H9 (cell line): Measurements from ENCODE around the gene LDB2. TPM values are rescaled to one million over a fixed set of nuclear protein-coding genes. Genes with fewer than 3 reads are reported as not detected.

Experiments used
- DNase-seq: peaks from one replicate; pipeline ENCODE4 v3.0.0-alpha.2; 2017
- H2AFZ ChIP-seq: one replicate; pipeline ENCODE4 v1.6.1; 2013; ENCODE audit warnings: mild to moderate bottlenecking, low read length, control low read depth, moderate library complexity
- H2AK5ac ChIP-seq: 2 replicates; pipeline ENCODE4 v1.6.1; 2013; ENCODE audit warnings: low read length, control low read depth, mixed read lengths; ENCODE audit not compliant: insufficient read length
- H2BK120ac ChIP-seq: one replicate; pipeline ENCODE4 v1.6.1; 2013; ENCODE audit warnings: low read depth, mild to moderate bottlenecking, low read length, control low read depth, inconsistent platforms; ENCODE audit not compliant: poor library complexity, severe bottlenecking
- H2BK12ac ChIP-seq: 2 replicates; pipeline ENCODE4 v1.6.1; 2013; ENCODE audit warnings: low read length, control low read depth, mixed read lengths, low read depth; ENCODE audit not compliant: insufficient read length
- H2BK15ac ChIP-seq: 2 replicates; pipeline ENCODE4 v1.6.1; 2013; ENCODE audit warnings: low read depth, low read length, control low read depth
- H2BK20ac ChIP-seq: one replicate; pipeline ENCODE4 v1.6.1; 2013; ENCODE audit warnings: low read depth, mild to moderate bottlenecking, low read length, control low read depth, inconsistent platforms; ENCODE audit not compliant: poor library complexity, severe bottlenecking
- H2BK5ac ChIP-seq: 2 replicates; pipeline ENCODE4 v1.6.1; 2013; ENCODE audit warnings: low read length, control low read depth, mixed read lengths; ENCODE audit not compliant: insufficient read length
- H3K14ac ChIP-seq: 2 replicates; pipeline ENCODE4 v1.6.1; 2013; ENCODE audit warnings: low read length, control low read depth; ENCODE audit not compliant: insufficient read depth
- H3K18ac ChIP-seq: 2 replicates; pipeline ENCODE4 v1.6.1; 2013; ENCODE audit warnings: low read depth, mild to moderate bottlenecking, mixed read lengths, low read length, control low read depth; ENCODE audit not compliant: insufficient read length
- H3K23ac ChIP-seq: 2 replicates; pipeline ENCODE4 v1.6.1; 2013; ENCODE audit warnings: low read length, control low read depth, mixed read lengths, low read depth; ENCODE audit not compliant: insufficient read length
- H3K23me2 ChIP-seq: 2 replicates; pipeline ENCODE4 v1.6.1; 2013; ENCODE audit warnings: low read depth, mild to moderate bottlenecking, mixed read lengths, low read length, control low read depth; ENCODE audit not compliant: insufficient read length, poor library complexity, severe bottlenecking
- H3K27ac ChIP-seq: 2 replicates; pipeline ENCODE4 v1.5.1; 2013; ENCODE audit warnings: low read length, control low read depth, mixed read lengths, low read depth; ENCODE audit not compliant: insufficient read length
- H3K27me3 ChIP-seq: 2 replicates; pipeline ENCODE4 v1.6.1; 2013; ENCODE audit warnings: low read length, control low read depth, inconsistent platforms; ENCODE audit not compliant: insufficient read depth
- H3K4ac ChIP-seq: 2 replicates; pipeline ENCODE4 v1.6.1; 2013; ENCODE audit warnings: low read depth, mild to moderate bottlenecking, control low read depth, inconsistent platforms, low read length, moderate library complexity
- H3K4me1 ChIP-seq: 2 replicates; pipeline ENCODE4 v1.6.1; 2013; ENCODE audit warnings: low read length, control low read depth, inconsistent platforms; ENCODE audit not compliant: insufficient read depth
- H3K4me2 ChIP-seq: 2 replicates; pipeline ENCODE4 v1.6.1; 2013; ENCODE audit warnings: low read length, control low read depth, mixed read lengths; ENCODE audit not compliant: insufficient read length, insufficient read depth
- H3K56ac ChIP-seq: 2 replicates; pipeline ENCODE4 v1.6.1; 2013; ENCODE audit warnings: low read depth, mild to moderate bottlenecking, mixed read lengths, low read length, control low read depth; ENCODE audit not compliant: insufficient read length
- H3K79me1 ChIP-seq: 2 replicates; pipeline ENCODE4 v1.6.1; 2013; ENCODE audit warnings: low read depth, mild to moderate bottlenecking, moderate library complexity, low read length, control low read depth, inconsistent platforms; ENCODE audit not compliant: insufficient read depth, poor library complexity, severe bottlenecking
- H3K79me2 ChIP-seq: 2 replicates; pipeline ENCODE4 v1.6.1; 2013; ENCODE audit warnings: low read length, control low read depth, inconsistent platforms; ENCODE audit not compliant: insufficient read depth
- H3K9ac ChIP-seq: 2 replicates; pipeline ENCODE4 v1.6.1; 2013; ENCODE audit warnings: low read length, control low read depth, mixed read lengths; ENCODE audit not compliant: insufficient read length; ENCODE audit errors: extremely low read depth
- H3K9me3 ChIP-seq: one replicate; pipeline ENCODE4 v1.6.1; 2013; ENCODE audit warnings: low read depth, low read length, inconsistent platforms; ENCODE audit not compliant: control insufficient read depth
- H3T11ph ChIP-seq: one replicate; pipeline ENCODE4 v1.6.1; 2013; ENCODE audit warnings: mild to moderate bottlenecking, low read length, control low read depth, inconsistent platforms
- H4K20me1 ChIP-seq: one replicate; pipeline ENCODE4 v1.6.1; 2013; ENCODE audit not compliant: control insufficient read depth, insufficient read length, insufficient read depth
- H4K5ac ChIP-seq: 2 replicates; pipeline ENCODE4 v1.6.1; 2013; ENCODE audit warnings: low read depth, mild to moderate bottlenecking, mixed read lengths, low read length, control low read depth; ENCODE audit not compliant: insufficient read length
- H4K8ac ChIP-seq: replicated peaks from 2 replicates; pipeline ENCODE4 v1.6.1; 2013; ENCODE audit warnings: low read length, control low read depth, mixed read lengths, low read depth; ENCODE audit not compliant: insufficient read length
- H4K91ac ChIP-seq: 2 replicates; pipeline ENCODE4 v1.6.1; 2013; ENCODE audit warnings: low read depth, mild to moderate bottlenecking, moderate library complexity, mixed read lengths, low read length, control low read depth; ENCODE audit not compliant: insufficient read length
- H3K27ac Mint-ChIP-seq, 3 experiments: 2 replicates in 2 of 3; 3 replicates in 1 of 3; pipeline ENCODE4 v1.8.0; 2020 to 2021; ENCODE audit warnings: mixed read lengths in 3 of 3, mild to moderate bottlenecking in 1 of 3, moderate library complexity in 1 of 3
- H3K27me3 Mint-ChIP-seq: 2 replicates; pipeline ENCODE4 v1.8.0; 2021; ENCODE audit warnings: low read depth, mild to moderate bottlenecking, moderate library complexity, mixed read lengths
- H3K36me3 Mint-ChIP-seq, 3 experiments: 2 replicates in 2 of 3; 3 replicates in 1 of 3; pipeline ENCODE4 v1.8.0; 2020 to 2021; ENCODE audit warnings: low read depth in 3 of 3, mixed read lengths in 3 of 3; ENCODE audit not compliant: insufficient read depth in 1 of 3
- H3K4me1 Mint-ChIP-seq, 2 experiments: 2 replicates each; pipeline ENCODE4 v1.8.0; 2020; ENCODE audit warnings: mixed read lengths in 2 of 2
- H3K4me3 Mint-ChIP-seq, 2 experiments: 2 replicates in 1 of 2; 3 replicates in 1 of 2; pipeline ENCODE4 v1.8.0; 2020 to 2021; ENCODE audit warnings: mild to moderate bottlenecking in 2 of 2, mixed read lengths in 2 of 2, moderate library complexity in 1 of 2
- H3K9me3 Mint-ChIP-seq, 2 experiments: 2 replicates in 1 of 2; 3 replicates in 1 of 2; pipeline ENCODE4 v1.8.0; 2020; ENCODE audit warnings: mild to moderate bottlenecking in 2 of 2, mixed read lengths in 2 of 2, moderate library complexity in 1 of 2
- CTCF ChIP-seq: fragments of 200-600 bp; sonication (generic); conservative IDR thresholded peaks from 3 replicates; pipeline ENCODE4 v1.8.0; 2021; ENCODE audit warnings: antibody characterized with exemption, mild to moderate bottlenecking
- whole genome bisulfite sequencing: extraction: QIAGEN DNeasy Blood & Tissue Kit; methylation state at CpG from one replicate; pipeline ENCODE4 v1.1.7; 2013; ENCODE audit warnings: missing lambda C conversion rate, low lambda C conversion rate, mixed read lengths; ENCODE audit not compliant: insufficient read length; ENCODE audit errors: extremely low coverage; 5-methylcytosine and 5-hydroxymethylcytosine counted together
- total RNA-seq: library from RNA; stranded (reverse); gene quantifications from 2 replicates; pipeline ENCODE4 v1.2.1, GENCODE V29; 2021

LDB2 gene
- total RNA-seq, 1 experiment from 2014 or later = 22.5 TPM

DNA sequence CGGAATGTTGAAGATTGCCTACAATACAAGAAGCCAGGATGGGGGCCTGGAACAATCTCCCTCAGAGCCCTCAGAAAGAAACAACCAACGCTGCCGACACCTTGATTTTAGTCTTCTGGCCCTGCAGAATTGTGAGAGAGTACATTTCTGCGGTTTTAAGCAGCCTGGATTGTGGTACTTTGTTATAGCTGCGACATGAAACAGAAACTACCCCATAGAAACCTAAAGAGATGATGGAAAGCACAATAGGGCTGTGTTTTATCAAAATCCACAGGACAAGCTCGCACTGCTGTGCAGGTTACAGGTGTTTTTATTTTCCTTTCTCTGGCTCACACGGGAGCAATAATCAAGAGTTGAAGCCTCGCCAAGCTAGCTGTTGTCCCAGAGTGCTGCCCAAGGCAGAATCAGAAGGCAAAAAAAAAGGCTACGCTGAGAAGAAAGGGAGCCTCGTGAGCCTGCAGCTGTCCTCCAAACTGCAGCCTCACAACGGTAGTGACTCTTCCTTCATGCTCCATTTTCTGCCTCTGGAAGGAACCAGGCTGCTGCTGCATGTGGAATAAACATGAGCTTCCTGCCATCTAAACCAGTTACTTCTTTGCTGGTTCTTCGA, 232.4 kb downstream of the LDB2 start:
- no CpG with 5 or more reads among the region's 12 CpGs for WGBS
- DNase-seq = no peak
- H3K79me2 ChIP-seq = 0 out of 2 replicates have a peak, but pooled peaks cover 2% of the 10 kb centered on the region
- peaks cover 6% of the 10 kb centered on the region for H3K9me3 ChIP-seq
- H4K91ac ChIP-seq = no peak overlapping the region
- no peak overlapping the region for H3K18ac ChIP-seq
- H3K27ac ChIP-seq = no peak overlapping the region
- no peak overlapping the region for H2BK15ac ChIP-seq
- no peak overlapping the region for H2BK120ac ChIP-seq
- no peak overlapping the region for H3K4ac ChIP-seq
- H3K27me3 ChIP-seq = no peaks in the 10 kb centered on the region
- H3K4me3 Mint-ChIP-seq = no peak overlapping the region
- no peak overlapping the region for H3K23ac ChIP-seq
- H2BK5ac ChIP-seq = no peak overlapping the region
- H2AK5ac ChIP-seq = no peak overlapping the region
- no peak for TF ChIP-seq CTCF
- H3K9ac ChIP-seq = no peak overlapping the region
- H3K4me1 ChIP-seq = peaks cover 8% of the 10 kb centered on the region
- H3K36me3 Mint-ChIP-seq = peaks cover 18 to 28% (median 20%) of the 10 kb centered on the region in 3 experiments
- no peaks in the 10 kb centered on the region for H3K79me1 ChIP-seq
- H3K23me2 ChIP-seq = no peaks in the 10 kb centered on the region
- no peak overlapping the region for H4K5ac ChIP-seq
- peaks cover 0 to 15% of the 10 kb centered on the region in 2 experiments; a peak in 3 of 5 replicates for H3K9me3 Mint-ChIP-seq
- H3K4me2 ChIP-seq = no peak overlapping the region
- peaks cover 14 to 17% of the 10 kb centered on the region in 2 experiments for H3K4me1 Mint-ChIP-seq
- no peaks in the 10 kb centered on the region for H4K20me1 ChIP-seq
- no peak overlapping the region for H3T11ph ChIP-seq
- no peak overlapping the region for H2AFZ ChIP-seq
- no peak overlapping the region for H2BK20ac ChIP-seq
- H3K27ac Mint-ChIP-seq = peak overlapping the region in 1 of 3 experiments; percentile 63; a peak in 1 of 7 replicates
- H3K27me3 Mint-ChIP-seq = no peaks in the 10 kb centered on the region
- H3K14ac ChIP-seq = no peak overlapping the region
- H4K8ac ChIP-seq = no peak overlapping the region
- H3K56ac ChIP-seq = no peak overlapping the region
- H2BK12ac ChIP-seq = no peak overlapping the region
